ENCODE measurements around the gene HIVEP1.
A peak's percentile ranks its signal among the peaks of the same experiment; 100 is the strongest.

HIVEP1 gene

GRCh38 chr6:12012038-12012557 is at the start of gene HIVEP1:
Gene HIVEP1 (plus strand): TSS chr6:12012312. CDS start chr6:12015629, 3,317 bp downstream.
- TF ChIP-seq, protein P1, sequence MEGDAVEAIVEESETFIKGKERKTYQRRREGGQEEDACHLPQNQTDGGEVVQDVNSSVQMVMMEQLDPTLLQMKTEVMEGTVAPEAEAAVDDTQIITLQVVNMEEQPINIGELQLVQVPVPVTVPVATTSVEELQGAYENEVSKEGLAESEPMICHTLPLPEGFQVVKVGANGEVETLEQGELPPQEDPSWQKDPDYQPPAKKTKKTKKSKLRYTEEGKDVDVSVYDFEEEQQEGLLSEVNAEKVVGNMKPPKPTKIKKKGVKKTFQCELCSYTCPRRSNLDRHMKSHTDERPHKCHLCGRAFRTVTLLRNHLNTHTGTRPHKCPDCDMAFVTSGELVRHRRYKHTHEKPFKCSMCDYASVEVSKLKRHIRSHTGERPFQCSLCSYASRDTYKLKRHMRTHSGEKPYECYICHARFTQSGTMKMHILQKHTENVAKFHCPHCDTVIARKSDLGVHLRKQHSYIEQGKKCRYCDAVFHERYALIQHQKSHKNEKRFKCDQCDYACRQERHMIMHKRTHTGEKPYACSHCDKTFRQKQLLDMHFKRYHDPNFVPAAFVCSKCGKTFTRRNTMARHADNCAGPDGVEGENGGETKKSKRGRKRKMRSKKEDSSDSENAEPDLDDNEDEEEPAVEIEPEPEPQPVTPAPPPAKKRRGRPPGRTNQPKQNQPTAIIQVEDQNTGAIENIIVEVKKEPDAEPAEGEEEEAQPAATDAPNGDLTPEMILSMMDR (IDR thresholded peaks at IDR 0.05; ENCODE audit: borderline replicate concordance, control extremely low read depth, extremely low read depth, insufficient read depth, missing control alignments) = no peak
- in situ Hi-C loops (cut with MboI; ENCODE audit: low sequenced_read_pairs, unreplicated experiment) = loop anchor here (10.0 to 25.0 kb wide), 2 partner anchors 53 to 300 kb away; no protein-coding TSS in a partner anchor
- DNase-seq (ENCODE audit: low spot score) = peak; percentile 33

GRCh38 chr6:11963756-11964500 is 48.2 kb upstream of the HIVEP1 start:
- in situ Hi-C loops (cut with MboI; ENCODE audit: low sequenced_read_pairs, unreplicated experiment) = no loop called here
- TF ChIP-seq, protein P1 (IDR thresholded peaks at IDR 0.05; ENCODE audit: borderline replicate concordance, control extremely low read depth, extremely low read depth, insufficient read depth, missing control alignments) = no peak
- DNase-seq (ENCODE audit: low spot score) = no peak

DNA sequence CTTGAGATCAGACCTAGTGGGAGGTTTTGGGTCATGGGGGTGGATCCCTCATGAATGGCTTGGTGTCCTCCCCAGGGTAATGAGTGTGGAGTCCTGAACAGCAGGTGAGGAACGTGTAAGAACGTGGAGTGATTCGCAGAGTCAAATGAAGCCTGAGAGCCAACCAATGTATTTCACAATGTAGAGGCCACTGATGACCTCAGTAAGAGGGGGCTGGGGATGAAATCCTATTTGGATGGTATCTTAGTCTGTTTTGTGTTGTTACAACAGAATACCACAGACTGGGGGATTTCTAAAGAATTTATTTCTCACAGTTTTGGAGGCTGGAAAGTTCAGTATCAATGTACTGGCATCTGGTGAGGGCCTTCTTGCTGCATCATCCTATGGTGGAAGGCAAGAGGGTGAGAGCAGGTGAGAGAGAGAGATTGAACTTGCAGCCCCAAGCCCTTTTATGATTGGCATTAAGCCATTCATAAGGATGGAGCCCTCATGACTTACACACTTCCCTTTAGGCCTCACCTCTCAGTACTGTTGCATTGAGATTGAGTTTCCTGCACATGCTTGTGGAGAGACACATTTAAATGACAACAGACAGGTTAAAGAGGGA is 47.3 kb upstream of the HIVEP1 start:
- no peak for DNase-seq (ENCODE audit: low spot score)
- TF ChIP-seq, protein P1 (IDR thresholded peaks at IDR 0.05; ENCODE audit: borderline replicate concordance, control extremely low read depth, extremely low read depth, insufficient read depth, missing control alignments) = no peak
- in situ Hi-C loops (cut with MboI; ENCODE audit: low sequenced_read_pairs, unreplicated experiment) = no loop called here

DNA sequence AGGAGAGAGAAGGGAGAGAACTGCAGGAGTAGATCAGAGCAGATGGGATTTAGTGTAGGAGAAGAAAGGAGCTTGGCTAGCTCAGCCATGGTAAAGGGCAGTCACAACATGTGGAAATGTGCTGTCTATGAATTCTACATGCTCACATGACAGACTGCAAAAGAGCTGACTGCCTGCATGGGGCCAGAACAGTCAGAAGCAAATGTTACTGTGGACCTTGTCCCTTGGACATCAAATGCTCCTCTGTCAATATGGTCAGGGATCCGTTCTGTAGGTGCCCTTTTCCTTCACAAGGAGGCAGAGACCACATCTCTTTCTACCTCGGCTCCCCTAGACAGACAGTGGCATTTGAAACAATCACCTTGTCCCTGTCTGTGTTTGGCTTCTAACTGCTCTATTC is 46.6 kb upstream of the HIVEP1 start:
- no peak for DNase-seq (ENCODE audit: low spot score)
- TF ChIP-seq, protein P1 (IDR thresholded peaks at IDR 0.05; ENCODE audit: borderline replicate concordance, control extremely low read depth, extremely low read depth, insufficient read depth, missing control alignments) = no peak
- in situ Hi-C loops (cut with MboI; ENCODE audit: low sequenced_read_pairs, unreplicated experiment) = no loop called here

GRCh38 chr6:11968241-11968806 is 43.8 kb upstream of the HIVEP1 start:
- peak; percentile 15 for DNase-seq (ENCODE audit: low spot score)
- TF ChIP-seq, protein P1 (IDR thresholded peaks at IDR 0.05; ENCODE audit: borderline replicate concordance, control extremely low read depth, extremely low read depth, insufficient read depth, missing control alignments) = no peak
- in situ Hi-C loops (cut with MboI; ENCODE audit: low sequenced_read_pairs, unreplicated experiment) = no loop called here

- TF ChIP-seq, protein P1 (IDR thresholded peaks at IDR 0.05; ENCODE audit: borderline replicate concordance, control extremely low read depth, extremely low read depth, insufficient read depth, missing control alignments) = no peak
- DNase-seq (ENCODE audit: low spot score) = no peak
- in situ Hi-C loops (cut with MboI; ENCODE audit: low sequenced_read_pairs, unreplicated experiment) = no loop called here
These were observed 43.0 kb upstream of the HIVEP1 start for GRCh38 chr6:11969092-11969491.
